Mesendoderm (in vitro differentiated cells): ENCODE data around the gene NEDD4.

ENCODE experiments used
- DNase-seq: peaks from one replicate; pipeline ENCODE4 v3.0.0; 2013
- H2AK5ac ChIP-seq: 2 replicates; pipeline ENCODE4 v1.6.1; 2013; ENCODE audit warnings: low read length, inconsistent platforms
- H2BK120ac ChIP-seq: 2 replicates; pipeline ENCODE4 v1.6.1; 2013; ENCODE audit warnings: low read depth, mild to moderate bottlenecking, low read length, moderate library complexity, mixed read lengths
- H2BK15ac ChIP-seq: replicated peaks from 2 replicates; pipeline ENCODE4 v1.6.1; 2013; ENCODE audit warnings: low read depth, mild to moderate bottlenecking, moderate library complexity
- H2BK5ac ChIP-seq: 2 replicates; pipeline ENCODE4 v1.6.1; 2013; ENCODE audit warnings: low read length, inconsistent platforms
- H3K18ac ChIP-seq: 2 replicates; pipeline ENCODE4 v1.6.1; 2013; ENCODE audit warnings: mild to moderate bottlenecking, low read length, mixed read lengths
- H3K23ac ChIP-seq: one replicate; pipeline ENCODE4 v1.6.1; 2013; ENCODE audit warnings: low read length
- H3K27ac ChIP-seq: 2 replicates; pipeline ENCODE4 v1.5.1; 2013; ENCODE audit warnings: low read depth, mild to moderate bottlenecking, inconsistent platforms, low read length, moderate library complexity
- H3K27me3 ChIP-seq: 2 replicates; pipeline ENCODE4 v1.6.1; 2013; ENCODE audit warnings: low read length, control low read depth, mild to moderate bottlenecking, inconsistent platforms; ENCODE audit not compliant: insufficient read depth, poor library complexity
- H3K36me3 ChIP-seq: 2 replicates; pipeline ENCODE4 v1.6.1; 2013; ENCODE audit warnings: low read length, inconsistent platforms; ENCODE audit not compliant: control insufficient read depth, insufficient read depth
- H3K4ac ChIP-seq: one replicate; pipeline ENCODE4 v1.6.1; 2013; ENCODE audit warnings: low read depth, mild to moderate bottlenecking, low read length, moderate library complexity
- H3K4me1 ChIP-seq: 2 replicates; pipeline ENCODE4 v1.6.1; 2013; ENCODE audit warnings: low read depth, low read length, inconsistent platforms; ENCODE audit not compliant: control insufficient read depth
- H3K4me2 ChIP-seq: 2 replicates; pipeline ENCODE4 v1.6.1; 2013; ENCODE audit warnings: low read length
- H3K4me3 ChIP-seq: 2 replicates; pipeline ENCODE4 v1.5.1; 2013; ENCODE audit warnings: mild to moderate bottlenecking, low read length
- H3K56ac ChIP-seq: one replicate; pipeline ENCODE4 v1.6.1; 2013; ENCODE audit warnings: low read length
- H3K79me1 ChIP-seq: 2 replicates; pipeline ENCODE4 v1.6.1; 2013; ENCODE audit warnings: low read length, inconsistent platforms
- H3K79me2 ChIP-seq: 2 replicates; pipeline ENCODE4 v1.6.1; 2013; ENCODE audit warnings: mild to moderate bottlenecking, low read length; ENCODE audit not compliant: control insufficient read depth, insufficient read depth
- H3K9ac ChIP-seq: 2 replicates; pipeline ENCODE4 v1.6.1; 2013; ENCODE audit warnings: low read length, inconsistent platforms
- H4K5ac ChIP-seq: one replicate; pipeline ENCODE4 v1.6.1; 2013; ENCODE audit warnings: low read length
- H4K8ac ChIP-seq: one replicate; pipeline ENCODE4 v1.6.1; 2013; ENCODE audit warnings: low read depth, mild to moderate bottlenecking, control low read depth, low read length, moderate library complexity
- WGBS: extraction: QIAGEN DNeasy Blood & Tissue Kit; methylation state at CpG from one replicate; pipeline ENCODE4 v1.1.7; 2013; ENCODE audit warnings: low lambda C conversion rate, missing lambda C conversion rate; ENCODE audit not compliant: insufficient coverage; ENCODE audit errors: extremely low coverage; 5-methylcytosine and 5-hydroxymethylcytosine counted together

Gene NEDD4

GRCh38 chr15:55989383-55989782 lies 4.0 kb downstream of the NEDD4 start:
- no CpG with 5 or more reads among the region's 2 CpGs for WGBS
- Histone ChIP-seq H2BK120ac (no peak overlapping the region), H3K23ac (no peak overlapping the region), H3K4me3 (no peak overlapping the region), H3K4me2 (no peak overlapping the region), H4K8ac (no peak overlapping the region), H3K27ac (no peak overlapping the region), H2AK5ac (no peak overlapping the region), H3K79me1 (no peaks in the 10 kb centered on the region), H3K27me3 (no peaks in the 10 kb centered on the region), H3K79me2 (no peaks in the 10 kb centered on the region), H3K4ac (no peak overlapping the region), H2BK15ac (no peak overlapping the region), H3K9ac (no peak overlapping the region), H3K4me1 (peaks cover 4% of the 10 kb centered on the region), H4K5ac (no peak overlapping the region), H3K56ac (no peak overlapping the region), H3K36me3 (no peaks in the 10 kb centered on the region), H3K18ac (no peak overlapping the region), H2BK5ac (no peak overlapping the region)
- DNase-seq, result no peak

GRCh38 chr15:55981582-55982249 lies 11.7 kb downstream of the NEDD4 start:
- Histone ChIP-seq H4K8ac (no peak overlapping the region), H3K4me3 (no peak overlapping the region), H3K18ac (no peak overlapping the region), H2BK5ac (no peak overlapping the region), H3K23ac (no peak overlapping the region), H3K36me3 (no peaks in the 10 kb centered on the region), H3K4ac (no peak overlapping the region), H4K5ac (no peak overlapping the region), H3K56ac (no peak overlapping the region), H2AK5ac (no peak overlapping the region), H3K9ac (no peak overlapping the region), H2BK15ac (no peak overlapping the region), H3K79me2 (no peaks in the 10 kb centered on the region), H3K79me1 (no peaks in the 10 kb centered on the region), H3K27me3 (no peaks in the 10 kb centered on the region), H3K4me1 (no peaks in the 10 kb centered on the region), H3K4me2 (no peak overlapping the region), H3K27ac (no peak overlapping the region), H2BK120ac (no peak overlapping the region)
- no peak for DNase-seq
- no CpG with 5 or more reads among the region's 2 CpGs for WGBS

- Histone ChIP-seq H2BK5ac (no peak overlapping the region), H2AK5ac (no peak overlapping the region), H2BK15ac (no peak overlapping the region), H3K4me1 (no peaks in the 10 kb centered on the region), H3K36me3 (no peaks in the 10 kb centered on the region), H3K4me2 (no peak overlapping the region), H3K4ac (no peak overlapping the region), H3K79me1 (no peaks in the 10 kb centered on the region), H3K4me3 (no peak overlapping the region), H3K23ac (no peak overlapping the region), H3K18ac (no peak overlapping the region), H3K27ac (no peak overlapping the region), H3K79me2 (no peaks in the 10 kb centered on the region), H3K9ac (no peak overlapping the region), H4K8ac (no peak overlapping the region), H3K56ac (no peak overlapping the region), H3K27me3 (no peaks in the 10 kb centered on the region), H4K5ac (no peak overlapping the region), H2BK120ac (no peak overlapping the region)
- DNase-seq, result no peak
- no CpG with 5 or more reads among the region's 4 CpGs for WGBS
These were observed 12.9 kb downstream of the NEDD4 start for GRCh38 chr15:55980511-55980910.

GRCh38 chr15:55977231-55977630 lies 16.2 kb downstream of the NEDD4 start:
- Histone ChIP-seq H3K18ac (no peak overlapping the region), H2BK15ac (no peak overlapping the region), H3K27me3 (no peaks in the 10 kb centered on the region), H3K4me2 (no peak overlapping the region), H3K9ac (no peak overlapping the region), H4K8ac (no peak overlapping the region), H4K5ac (no peak overlapping the region), H3K27ac (no peak overlapping the region), H3K36me3 (no peaks in the 10 kb centered on the region), H3K56ac (no peak overlapping the region), H3K4me3 (no peak overlapping the region), H2AK5ac (no peak overlapping the region), H3K23ac (no peak overlapping the region), H2BK120ac (no peak overlapping the region), H3K79me1 (no peaks in the 10 kb centered on the region), H3K79me2 (no peaks in the 10 kb centered on the region), H2BK5ac (no peak overlapping the region), H3K4ac (no peak overlapping the region), H3K4me1 (no peaks in the 10 kb centered on the region)
- no peak for DNase-seq
- no CpG with 5 or more reads among the region's 1 CpG for WGBS

- Histone ChIP-seq H4K5ac (no peak overlapping the region), H3K79me2 (no peaks in the 10 kb centered on the region), H3K4ac (no peak overlapping the region), H3K4me3 (no peak overlapping the region), H3K18ac (no peak overlapping the region), H3K79me1 (no peaks in the 10 kb centered on the region), H2BK5ac (no peak overlapping the region), H3K4me1 (no peaks in the 10 kb centered on the region), H3K27me3 (no peaks in the 10 kb centered on the region), H3K36me3 (no peaks in the 10 kb centered on the region), H2AK5ac (no peak overlapping the region), H3K9ac (no peak overlapping the region), H3K4me2 (no peak overlapping the region), H3K56ac (no peak overlapping the region), H3K23ac (no peak overlapping the region), H4K8ac (no peak overlapping the region), H2BK120ac (no peak overlapping the region), H3K27ac (no peak overlapping the region), H2BK15ac (no peak overlapping the region)
- WGBS, result no CpG with 5 or more reads among the region's 1 CpG
- no peak for DNase-seq
These were observed 23.1 kb downstream of the NEDD4 start for GRCh38 chr15:55970286-55970685.

GRCh38 chr15:55969582-55969981 lies 23.8 kb downstream of the NEDD4 start:
- Histone ChIP-seq H2BK120ac (no peak overlapping the region), H4K5ac (no peak overlapping the region), H3K27me3 (no peaks in the 10 kb centered on the region), H3K23ac (no peak overlapping the region), H3K4me1 (no peaks in the 10 kb centered on the region), H3K79me2 (no peaks in the 10 kb centered on the region), H3K36me3 (no peaks in the 10 kb centered on the region), H3K9ac (no peak overlapping the region), H2BK15ac (no peak overlapping the region), H3K18ac (no peak overlapping the region), H3K27ac (no peak overlapping the region), H2AK5ac (no peak overlapping the region), H3K4me3 (no peak overlapping the region), H3K4me2 (no peak overlapping the region), H2BK5ac (no peak overlapping the region), H4K8ac (no peak overlapping the region), H3K79me1 (no peaks in the 10 kb centered on the region), H3K56ac (no peak overlapping the region), H3K4ac (no peak overlapping the region)
- no peak for DNase-seq
- no CpG with 5 or more reads among the region's 3 CpGs for WGBS
